Ecto neural progenitor cell (in vitro differentiated cells): ENCODE data around the gene CNEP1R1.
A peak's percentile ranks its signal among the peaks of the same experiment; 100 is the strongest.

Experiments used
- DNase-seq: peaks from one replicate; pipeline ENCODE4 v3.0.0-alpha.2; 2018; ENCODE audit warnings: low spot score

CNEP1R1 gene

DNA sequence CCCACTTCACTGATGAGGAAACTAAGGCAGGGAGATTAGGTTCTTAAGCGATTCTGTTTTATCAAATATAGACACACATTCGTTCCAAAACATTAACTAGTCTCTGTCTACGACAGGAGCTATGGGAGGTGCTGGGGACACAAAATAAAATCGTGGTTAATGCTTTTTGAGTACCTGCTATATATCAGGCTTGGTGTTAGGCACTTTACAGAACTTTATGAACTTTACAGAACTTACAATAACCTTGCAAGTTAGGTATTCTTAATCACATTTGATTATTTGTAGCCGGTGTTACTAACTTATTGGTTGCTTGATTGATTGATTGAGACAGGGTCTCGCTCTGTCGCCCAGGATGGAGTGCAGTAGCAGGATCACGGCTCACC is 40.2 kb downstream of the CNEP1R1 start:
- DNase-seq: no peak

- DNase-seq: peak; percentile 97
Observed at GRCh38 chr16:50065624-50066481, 40.8 kb downstream of the CNEP1R1 start, which contains the start of gene HEATR3. TSS of gene HEATR3 (plus strand) at chr16:50065970. CDS start at chr16:50066132, 162 bp downstream.

DNA sequence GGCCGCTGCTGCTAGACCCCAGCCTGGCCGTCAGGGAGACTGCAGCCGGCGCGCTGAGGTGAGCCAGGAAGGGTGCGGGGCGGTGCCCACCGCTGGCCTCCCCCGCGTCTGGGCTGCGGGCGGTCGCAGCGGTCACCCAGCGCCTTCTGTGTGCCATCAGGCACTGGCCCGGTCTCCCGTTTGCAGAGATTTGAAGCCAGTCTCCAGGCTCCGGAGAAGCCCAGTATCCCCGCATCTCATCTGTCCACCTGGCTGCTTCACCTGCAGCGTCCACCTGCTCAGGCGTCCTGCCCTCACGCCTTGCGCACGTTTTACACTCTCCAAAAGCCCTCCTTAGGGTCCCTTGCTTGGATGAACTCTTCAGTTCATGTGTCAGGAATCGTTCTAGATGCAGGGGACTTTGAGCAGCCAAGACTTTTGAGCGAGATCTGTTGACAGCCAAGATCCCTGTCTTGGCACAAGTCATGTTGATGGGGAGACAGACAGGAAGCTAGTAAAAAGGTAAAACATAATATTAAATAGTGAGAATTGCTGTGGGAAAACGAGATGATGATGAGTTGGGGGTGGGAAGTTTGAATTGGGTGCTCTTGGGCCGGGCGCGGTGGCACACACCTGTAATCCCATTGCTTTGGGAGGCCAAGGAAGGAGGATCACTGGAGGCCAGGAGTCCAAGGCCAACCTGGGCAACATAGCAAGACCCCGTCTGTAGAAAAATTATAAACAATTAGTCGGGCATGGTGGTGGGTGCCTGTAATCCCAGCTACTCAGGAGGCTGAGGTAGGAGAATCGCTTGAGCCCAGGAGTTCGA is 41.7 kb downstream of the CNEP1R1 start:
- DNase-seq: no peak

GRCh38 chr16:50067290-50067853 is 42.3 kb downstream of the CNEP1R1 start:
- DNase-seq: no peak

DNA sequence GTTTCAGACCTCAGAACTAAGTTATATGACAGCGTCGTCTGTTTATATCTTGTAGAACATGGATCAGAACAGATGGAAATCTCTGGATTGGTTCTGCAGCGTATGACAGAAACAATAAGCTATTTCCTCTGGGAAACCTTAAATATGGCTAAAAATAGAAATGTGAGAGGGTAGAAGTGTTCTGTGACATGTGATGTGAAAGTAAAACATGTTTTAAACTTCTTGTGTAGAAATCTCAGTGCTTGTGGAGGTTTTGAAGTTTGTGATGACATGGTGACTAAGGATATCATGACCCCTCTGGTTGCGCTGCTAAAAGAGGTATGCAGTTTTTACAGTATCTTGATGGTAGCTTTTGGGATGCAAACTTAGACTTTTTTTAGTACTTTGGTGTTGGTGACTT is 43.5 kb downstream of the CNEP1R1 start:
- no peak for DNase-seq

GRCh38 chr16:50069060-50069459 is 44.0 kb downstream of the CNEP1R1 start:
- no peak for DNase-seq

DNA sequence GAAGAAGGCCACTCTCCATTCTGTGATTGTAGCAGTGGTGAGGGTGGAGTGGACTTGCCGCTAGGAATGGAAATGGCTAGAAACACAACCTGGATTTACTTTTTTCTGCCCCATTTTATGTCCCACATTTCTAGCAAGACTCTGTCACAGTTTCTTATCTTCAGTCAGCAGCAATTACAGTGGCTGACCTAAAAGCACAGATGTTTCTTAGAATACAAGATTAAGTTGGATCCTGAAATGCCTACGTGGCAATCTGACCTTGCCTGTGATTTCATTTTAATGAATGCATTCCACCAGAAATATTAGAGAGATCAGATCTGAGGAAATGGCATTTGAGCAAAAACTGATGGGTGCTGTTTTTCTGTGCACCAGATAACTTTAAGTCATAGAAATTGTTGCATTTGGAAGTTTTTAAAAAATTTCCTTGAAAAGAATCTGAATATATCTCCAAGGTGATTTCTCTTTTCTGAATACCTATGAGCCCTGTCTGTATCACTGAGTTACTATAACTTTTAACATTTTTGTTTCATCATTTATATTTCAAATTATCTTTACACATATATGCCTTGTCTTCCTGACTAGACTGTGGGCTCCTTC is 46.1 kb downstream of the CNEP1R1 start:
- DNase-seq: no peak

DNA sequence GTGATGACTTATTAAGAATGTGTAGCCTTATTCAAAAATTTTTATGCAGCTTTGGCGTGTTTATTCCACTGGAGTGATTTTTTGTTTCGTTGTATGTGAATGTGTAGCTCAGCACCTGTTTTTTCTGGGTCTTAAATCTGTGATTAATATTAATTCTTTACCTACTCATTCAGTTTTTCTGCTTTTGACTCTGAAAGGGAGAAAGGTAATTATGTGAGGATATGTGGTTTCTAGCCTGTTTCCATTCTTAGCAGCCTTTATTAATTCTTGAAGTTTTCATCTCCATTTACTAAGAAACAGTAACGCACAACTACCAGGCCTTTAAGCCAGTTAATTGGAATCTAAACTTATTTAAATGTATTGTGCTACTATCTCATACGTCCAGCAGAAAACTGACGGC is 47.7 kb downstream of the CNEP1R1 start:
- DNase-seq: no peak

- no peak for DNase-seq
Observed at GRCh38 chr16:50079397-50080140, 54.5 kb downstream of the CNEP1R1 start.

DNA sequence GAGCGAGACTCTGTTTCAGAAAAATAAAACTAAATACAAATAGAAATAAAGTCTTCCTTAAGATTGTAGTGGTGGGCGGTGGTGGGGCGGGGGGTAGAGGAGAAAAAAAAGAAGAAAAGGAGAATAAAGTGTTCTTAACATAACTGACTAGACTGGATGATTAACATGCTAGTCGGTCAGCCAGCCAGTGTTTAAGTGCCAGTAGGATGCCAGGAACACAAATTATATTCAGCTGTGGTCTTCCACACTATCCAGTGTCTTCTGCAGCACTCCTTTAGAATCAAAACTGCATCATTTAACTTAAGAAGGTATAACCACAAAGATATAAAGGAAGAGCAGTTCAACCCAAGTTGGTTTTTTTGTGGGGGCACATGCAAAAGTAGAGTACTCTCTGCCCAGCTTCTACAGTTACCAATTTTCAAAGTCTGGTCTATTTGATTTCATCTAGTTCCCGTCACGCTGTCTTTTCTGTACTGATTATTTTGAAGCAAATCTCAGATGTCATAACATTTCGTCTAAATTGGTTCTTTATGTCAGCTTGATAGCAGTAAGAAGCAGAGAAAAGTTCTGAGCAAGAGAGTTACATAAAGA is 56.5 kb downstream of the CNEP1R1 start:
- no peak for DNase-seq

DNA sequence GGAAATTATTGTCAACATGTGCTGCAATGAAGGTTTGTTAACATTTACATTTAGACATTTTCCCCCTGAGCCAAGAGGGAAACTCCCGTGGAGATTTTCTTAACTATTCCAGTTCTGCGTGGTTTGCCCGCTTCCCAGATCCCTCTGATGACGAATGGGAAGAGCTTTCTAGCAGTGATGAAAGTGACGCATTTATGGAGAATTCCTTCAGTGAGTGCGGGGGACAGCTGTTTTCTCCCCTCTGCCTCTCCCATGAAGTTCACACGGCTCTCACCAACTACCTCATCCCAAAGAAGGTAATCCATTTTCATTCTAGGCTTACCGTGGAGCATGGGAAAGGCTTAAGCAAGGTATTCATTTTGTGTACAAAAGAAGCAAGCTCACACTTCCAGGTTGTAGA is 59.0 kb downstream of the CNEP1R1 start:
- DNase-seq: no peak

DNA sequence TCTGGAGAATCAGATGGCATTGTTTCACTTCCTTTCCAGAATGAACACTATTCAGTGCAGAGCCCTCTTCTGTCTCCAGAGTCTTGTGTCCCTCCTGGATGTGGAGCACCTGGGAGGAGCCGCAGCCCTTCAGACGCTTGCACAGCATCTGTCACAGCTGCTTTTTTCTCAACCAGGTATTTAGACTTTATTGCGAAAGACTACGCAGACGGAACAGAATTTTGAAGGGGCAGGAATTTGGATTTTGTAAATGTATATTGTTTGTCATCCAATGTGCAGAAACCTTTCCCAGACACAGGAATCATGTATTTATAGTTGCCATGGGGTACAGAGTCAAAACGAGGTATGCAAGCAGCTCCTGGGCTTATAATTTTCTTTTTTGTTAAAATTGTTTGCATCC is 61.2 kb downstream of the CNEP1R1 start:
- DNase-seq: no peak
